Measurements from ENCODE around the gene ZNF331. TPM values are rescaled to one million over a fixed set of nuclear protein-coding genes. Genes with fewer than 3 reads are reported as not detected.

ZNF331 gene
- total RNA-seq, 1 donor from 2014 or later = 30.1 TPM

GRCh38 chr19:53531457-53531856 lies 6.5 kb upstream of the ZNF331 start:
- no peak for TF ChIP-seq CTCF (IDR thresholded peaks at IDR 0.05)
- intact Hi-C loops (cut with DNase I) = no loop called here
- Histone ChIP-seq H3K27me3 (no peaks in the 10 kb centered on the region), H3K27ac (no peak overlapping the region), H3K36me3 (no peaks in the 10 kb centered on the region), H3K4me1 (no peaks in the 10 kb centered on the region), H3K9me3 (no peaks in the 10 kb centered on the region), H3K4me3 (no peak overlapping the region)
- DNase-seq (no peak), ATAC-seq (no peak)

GRCh38 chr19:53532362-53532761 lies 5.6 kb upstream of the ZNF331 start:
- intact Hi-C loops (cut with DNase I) = no loop called here
- Histone ChIP-seq H3K4me1 (no peaks in the 10 kb centered on the region), H3K9me3 (no peaks in the 10 kb centered on the region), H3K27ac (no peak overlapping the region), H3K36me3 (no peaks in the 10 kb centered on the region), H3K27me3 (no peaks in the 10 kb centered on the region), H3K4me3 (no peak overlapping the region)
- no peak for ATAC-seq
- DNase-seq = no peak
- no peak for TF ChIP-seq CTCF (IDR thresholded peaks at IDR 0.05)

GRCh38 chr19:53536225-53536548 lies 1.8 kb upstream of the ZNF331 start:
- TF ChIP-seq CTCF (IDR thresholded peaks at IDR 0.05) = no peak
- intact Hi-C loops (cut with DNase I) = no loop called here
- Histone ChIP-seq H3K4me1 (no peaks in the 10 kb centered on the region), H3K27ac (no peak overlapping the region), H3K27me3 (no peaks in the 10 kb centered on the region), H3K4me3 (no peak overlapping the region), H3K36me3 (peaks cover 3% of the 10 kb centered on the region), H3K9me3 (no peaks in the 10 kb centered on the region)
- ATAC-seq (no peak), DNase-seq (no peak)

DNA sequence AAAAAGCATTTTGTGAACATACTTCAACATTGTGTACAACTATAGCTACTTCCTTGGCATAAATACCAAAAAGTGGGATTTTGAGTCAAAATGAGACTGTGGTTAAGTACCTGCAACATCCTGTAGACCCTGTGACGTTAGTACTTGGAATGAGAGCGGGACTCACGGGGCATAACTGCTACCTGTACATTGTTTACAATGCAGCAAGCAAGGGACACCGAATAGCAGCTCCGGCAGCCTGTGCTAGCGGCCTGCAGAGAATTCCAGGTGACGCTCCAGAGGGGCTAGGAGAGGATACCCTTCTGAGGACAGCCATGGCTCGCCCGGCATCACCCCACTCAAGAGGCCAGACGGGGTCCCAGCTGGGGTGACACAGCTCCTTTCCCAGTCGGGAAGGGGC lies 824 bp upstream of the ZNF331 start:
- Histone ChIP-seq H3K4me3 (peak overlapping the region; percentile 62), H3K27me3 (no peaks in the 10 kb centered on the region), H3K36me3 (peaks cover 10% of the 10 kb centered on the region), H3K9me3 (no peaks in the 10 kb centered on the region), H3K4me1 (no peaks in the 10 kb centered on the region), H3K27ac (peak overlapping the region; percentile 86)
- peak; percentile 13 for ATAC-seq
- intact Hi-C loops (cut with DNase I) = no loop called here
- TF ChIP-seq CTCF (IDR thresholded peaks at IDR 0.05) = no peak
- no peak for DNase-seq

- no peak for DNase-seq
- H3K27me3 ChIP-seq = no peaks in the 10 kb centered on the region
- no peaks in the 10 kb centered on the region for H3K9me3 ChIP-seq
- H3K36me3 ChIP-seq = peaks cover 23% of the 10 kb centered on the region
- intact Hi-C loops (cut with DNase I) = no loop called here
- H3K4me3 ChIP-seq = peak overlapping the region; percentile 62
- no peaks in the 10 kb centered on the region for H3K4me1 ChIP-seq
- H3K27ac ChIP-seq = peak overlapping the region; percentile 86
- TF ChIP-seq CTCF (IDR thresholded peaks at IDR 0.05) = no peak
- ATAC-seq = no peak
These were observed 599 bp downstream of the ZNF331 start for GRCh38 chr19:53538378-53539109.

GRCh38 chr19:53540091-53540490 lies 2.1 kb downstream of the ZNF331 start:
- no peak for TF ChIP-seq CTCF (IDR thresholded peaks at IDR 0.05)
- Histone ChIP-seq H3K27ac (no peak overlapping the region), H3K9me3 (no peaks in the 10 kb centered on the region), H3K36me3 (peaks cover 26% of the 10 kb centered on the region), H3K27me3 (no peaks in the 10 kb centered on the region), H3K4me1 (no peaks in the 10 kb centered on the region), H3K4me3 (no peak overlapping the region)
- ATAC-seq (no peak), DNase-seq (no peak)
- intact Hi-C loops (cut with DNase I) = no loop called here

All from upper lobe of right lung (tissue), 1 donor.